ENCODE results near the gene PLCB4. TPM values are rescaled to one million over a fixed set of nuclear protein-coding genes. Genes with fewer than 3 reads are reported as not detected.

PLCB4 gene
- polyA plus RNA-seq, 1 of the 3 experiments (the other 2 are of a cell fraction) = 5.5 TPM

DNA sequence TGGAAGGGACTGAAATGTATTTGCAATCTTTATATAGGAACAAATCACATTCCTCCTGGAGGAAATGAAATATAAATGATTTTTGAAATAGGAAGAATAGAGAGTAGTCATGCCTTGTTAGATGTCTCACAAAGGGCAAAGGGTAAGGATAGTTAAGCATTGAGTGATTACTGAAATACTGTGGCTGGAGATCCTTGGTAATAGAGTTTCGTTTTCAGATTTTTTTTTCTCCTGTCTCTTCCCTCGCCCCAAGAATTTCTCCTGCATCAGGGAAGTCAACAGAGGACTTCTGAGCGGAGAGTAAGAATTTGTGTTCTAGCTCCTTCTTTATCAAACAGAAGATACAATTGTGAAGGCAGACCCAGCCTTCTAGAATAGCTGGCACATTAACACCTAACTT is 79.4 kb downstream of the PLCB4 start (continued):
- TF ChIP-seq RAD21 (IDR thresholded peaks at IDR 0.05; ENCODE audit: low read length) = no peak

DNA sequence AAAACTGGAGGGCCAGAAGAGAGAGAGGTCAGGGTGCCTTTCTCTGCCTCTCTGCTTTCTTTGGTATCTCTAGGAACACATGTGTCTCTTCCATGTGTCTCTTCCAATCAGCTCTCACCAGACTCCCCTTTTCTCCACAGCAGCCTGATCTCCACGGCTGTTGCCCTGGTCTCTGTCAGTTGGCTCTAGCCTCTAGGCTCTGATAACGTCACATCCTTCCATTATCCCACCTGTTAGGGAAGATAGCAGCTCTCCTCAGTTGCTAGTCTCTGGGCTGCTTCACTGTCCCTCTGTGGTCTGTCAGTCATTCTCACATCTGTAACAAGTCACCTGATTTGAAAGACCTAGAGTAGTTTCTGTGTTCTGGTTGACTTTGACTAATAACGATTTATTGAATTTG is 80.2 kb downstream of the PLCB4 start:
- Histone ChIP-seq H3F3A (replicated peaks; ENCODE audit: insufficient read depth) (no peaks in the 10 kb centered on the region), H3K9me2 (no peaks in the 10 kb centered on the region), H4K20me1 (ENCODE audit: insufficient read depth) (no peaks in the 10 kb centered on the region), H3K27me3 (ENCODE audit: insufficient read depth) (no peaks in the 10 kb centered on the region), H3K9me3 (no peaks in the 10 kb centered on the region), H3K4me1 (ENCODE audit: control insufficient read depth in 1 of 2, insufficient read depth in 2 of 2, low read depth in 1 of 2, low read length in 1 of 2) (peaks cover 3 to 4% of the 10 kb centered on the region in 2 experiments; a peak in 3 of 4 replicates), H3K36me3 (replicated peaks in 1 of 2; ENCODE audit: control insufficient read depth in 1 of 2, insufficient read depth in 2 of 2, low read length in 1 of 2) (no peaks in the 10 kb centered on the region), H3K4me3 (ENCODE audit: low read depth in 2 of 2, low read length in 1 of 2) (no peak overlapping the region), H3K9ac (no peak overlapping the region), H3K4me2 (no peak overlapping the region), H2AFZ (ENCODE audit: low read depth) (no peak overlapping the region), H3K27ac (ENCODE audit: low read depth in 2 of 2, low read length in 1 of 2) (no peak overlapping the region), H3K79me2 (ENCODE audit: insufficient read depth) (peaks cover 4% of the 10 kb centered on the region; the same call in 1 of the 2 replicates)
- WGBS (ENCODE audit: low lambda C conversion rate) = 91% methylated on average over 3 of the region's 3 CpGs
- no peak for TF ChIP-seq GABPA (IDR thresholded peaks at IDR 0.05; ENCODE audit: low read depth)
- TF ChIP-seq MEF2A (IDR thresholded peaks at IDR 0.05; ENCODE audit: borderline replicate concordance, low read depth) = no peak
- TF ChIP-seq TAF1 (IDR thresholded peaks at IDR 0.05; ENCODE audit: borderline replicate concordance, low read depth, low read length) = no peak
- TF ChIP-seq POLR2AphosphoS5 (IDR thresholded peaks at IDR 0.05; ENCODE audit: low read depth, low read length) = no peak
- TF ChIP-seq, protein P1, sequence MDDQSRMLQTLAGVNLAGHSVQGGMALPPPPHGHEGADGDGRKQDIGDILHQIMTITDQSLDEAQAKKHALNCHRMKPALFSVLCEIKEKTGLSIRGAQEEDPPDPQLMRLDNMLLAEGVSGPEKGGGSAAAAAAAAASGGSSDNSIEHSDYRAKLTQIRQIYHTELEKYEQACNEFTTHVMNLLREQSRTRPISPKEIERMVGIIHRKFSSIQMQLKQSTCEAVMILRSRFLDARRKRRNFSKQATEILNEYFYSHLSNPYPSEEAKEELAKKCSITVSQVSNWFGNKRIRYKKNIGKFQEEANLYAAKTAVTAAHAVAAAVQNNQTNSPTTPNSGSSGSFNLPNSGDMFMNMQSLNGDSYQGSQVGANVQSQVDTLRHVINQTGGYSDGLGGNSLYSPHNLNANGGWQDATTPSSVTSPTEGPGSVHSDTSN (IDR thresholded peaks at IDR 0.05) = no peak
- TF ChIP-seq IRF3 (IDR thresholded peaks at IDR 0.05; ENCODE audit: low read depth, low read length) = no peak
- no peak for TF ChIP-seq SIN3A (IDR thresholded peaks at IDR 0.05; ENCODE audit: borderline replicate concordance, low read depth, low read length)
- no peak for TF ChIP-seq CHD2 (IDR thresholded peaks at IDR 0.05; ENCODE audit: low read length, partially characterized antibody)
- no peak for TF ChIP-seq EP300 (IDR thresholded peaks at IDR 0.05; ENCODE audit: borderline replicate concordance in 1 of 2, low read depth in 1 of 2, low read length in 1 of 2)
- DNase-seq = no peak
- POLR2A ChIA-PET = no interaction called here
- CTCF ChIA-PET = no interaction called here

DNA sequence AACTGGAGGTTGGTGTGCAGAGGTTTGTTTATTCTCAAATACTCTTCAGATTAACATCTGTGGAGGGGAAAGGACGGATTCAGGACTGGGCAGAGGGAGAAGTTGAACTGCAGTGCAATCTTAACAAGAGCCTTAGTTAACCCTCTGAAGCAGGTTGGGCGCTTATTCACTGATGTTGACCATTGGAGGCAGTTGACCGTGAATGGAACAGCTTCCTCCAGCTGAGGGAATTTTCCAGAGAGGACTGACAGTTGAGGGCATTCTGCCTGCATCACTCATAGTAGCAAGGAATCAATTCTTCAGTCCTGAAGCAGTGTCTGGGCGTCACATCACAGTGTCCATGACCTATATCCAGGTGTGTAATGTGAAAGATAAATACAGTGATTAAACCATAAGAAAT is 80.9 kb downstream of the PLCB4 start:
- Histone ChIP-seq H3K27me3 (ENCODE audit: insufficient read depth) (no peaks in the 10 kb centered on the region), H3K9me3 (no peaks in the 10 kb centered on the region), H3K9me2 (no peaks in the 10 kb centered on the region), H3K79me2 (ENCODE audit: insufficient read depth) (peaks cover 4% of the 10 kb centered on the region; the same call in 1 of the 2 replicates), H3K4me2 (no peak overlapping the region), H4K20me1 (ENCODE audit: insufficient read depth) (no peaks in the 10 kb centered on the region), H3F3A (replicated peaks; ENCODE audit: insufficient read depth) (no peaks in the 10 kb centered on the region), H3K27ac (ENCODE audit: low read depth in 2 of 2, low read length in 1 of 2) (no peak overlapping the region), H3K4me3 (ENCODE audit: low read depth in 2 of 2, low read length in 1 of 2) (no peak overlapping the region), H3K9ac (no peak overlapping the region), H3K4me1 (ENCODE audit: control insufficient read depth in 1 of 2, insufficient read depth in 2 of 2, low read depth in 1 of 2, low read length in 1 of 2) (peaks cover 3 to 4% of the 10 kb centered on the region in 2 experiments; a peak in 3 of 4 replicates), H3K36me3 (replicated peaks in 1 of 2; ENCODE audit: control insufficient read depth in 1 of 2, insufficient read depth in 2 of 2, low read length in 1 of 2) (no peaks in the 10 kb centered on the region), H2AFZ (ENCODE audit: low read depth) (no peak overlapping the region)
- 92% methylated on average over 4 of the region's 4 CpGs for WGBS (ENCODE audit: low lambda C conversion rate)
- no peak for DNase-seq
- POLR2A ChIA-PET = no interaction called here
- no peak for TF ChIP-seq FOSL2 (IDR thresholded peaks at IDR 0.05; ENCODE audit: borderline replicate concordance, low read depth)
- CTCF ChIA-PET = no interaction called here

All from SK-N-SH (cell line).